Measurements from ENCODE around the gene ARHGAP26.

DNA sequence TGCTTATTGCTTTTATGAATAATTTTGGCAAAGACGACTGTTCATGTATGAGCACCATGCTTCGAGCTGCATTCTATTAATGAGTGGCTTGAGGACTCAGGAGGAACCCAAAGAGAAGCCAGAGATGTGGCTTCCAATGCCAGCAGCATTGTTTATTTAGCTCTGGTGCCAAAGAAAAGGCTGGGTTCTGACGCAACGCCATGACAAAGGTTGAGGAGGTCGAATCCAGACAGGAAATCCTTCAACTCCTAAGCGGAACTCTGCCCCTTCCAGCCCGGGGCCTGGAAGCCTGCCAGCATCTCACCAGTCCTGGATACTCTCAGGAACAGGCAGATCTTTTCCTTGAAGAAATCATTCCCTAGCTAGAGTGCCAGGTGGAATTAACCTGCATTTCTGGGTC, 104.4 kb downstream of the ARHGAP26 start:
- TF ChIP-seq EZH2phosphoT487 (IDR thresholded peaks at IDR 0.05; ENCODE audit: unreplicated experiment), result no peak
- TF ChIP-seq, protein P1, sequence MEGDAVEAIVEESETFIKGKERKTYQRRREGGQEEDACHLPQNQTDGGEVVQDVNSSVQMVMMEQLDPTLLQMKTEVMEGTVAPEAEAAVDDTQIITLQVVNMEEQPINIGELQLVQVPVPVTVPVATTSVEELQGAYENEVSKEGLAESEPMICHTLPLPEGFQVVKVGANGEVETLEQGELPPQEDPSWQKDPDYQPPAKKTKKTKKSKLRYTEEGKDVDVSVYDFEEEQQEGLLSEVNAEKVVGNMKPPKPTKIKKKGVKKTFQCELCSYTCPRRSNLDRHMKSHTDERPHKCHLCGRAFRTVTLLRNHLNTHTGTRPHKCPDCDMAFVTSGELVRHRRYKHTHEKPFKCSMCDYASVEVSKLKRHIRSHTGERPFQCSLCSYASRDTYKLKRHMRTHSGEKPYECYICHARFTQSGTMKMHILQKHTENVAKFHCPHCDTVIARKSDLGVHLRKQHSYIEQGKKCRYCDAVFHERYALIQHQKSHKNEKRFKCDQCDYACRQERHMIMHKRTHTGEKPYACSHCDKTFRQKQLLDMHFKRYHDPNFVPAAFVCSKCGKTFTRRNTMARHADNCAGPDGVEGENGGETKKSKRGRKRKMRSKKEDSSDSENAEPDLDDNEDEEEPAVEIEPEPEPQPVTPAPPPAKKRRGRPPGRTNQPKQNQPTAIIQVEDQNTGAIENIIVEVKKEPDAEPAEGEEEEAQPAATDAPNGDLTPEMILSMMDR (conservative IDR thresholded peaks at IDR 0.05; ENCODE audit: low read depth in 2 of 2), result no peak
- TF ChIP-seq, protein P2, sequence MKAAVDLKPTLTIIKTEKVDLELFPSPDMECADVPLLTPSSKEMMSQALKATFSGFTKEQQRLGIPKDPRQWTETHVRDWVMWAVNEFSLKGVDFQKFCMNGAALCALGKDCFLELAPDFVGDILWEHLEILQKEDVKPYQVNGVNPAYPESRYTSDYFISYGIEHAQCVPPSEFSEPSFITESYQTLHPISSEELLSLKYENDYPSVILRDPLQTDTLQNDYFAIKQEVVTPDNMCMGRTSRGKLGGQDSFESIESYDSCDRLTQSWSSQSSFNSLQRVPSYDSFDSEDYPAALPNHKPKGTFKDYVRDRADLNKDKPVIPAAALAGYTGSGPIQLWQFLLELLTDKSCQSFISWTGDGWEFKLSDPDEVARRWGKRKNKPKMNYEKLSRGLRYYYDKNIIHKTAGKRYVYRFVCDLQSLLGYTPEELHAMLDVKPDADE (IDR thresholded peaks at IDR 0.05), result no peak
- TF ChIP-seq, protein P3, sequence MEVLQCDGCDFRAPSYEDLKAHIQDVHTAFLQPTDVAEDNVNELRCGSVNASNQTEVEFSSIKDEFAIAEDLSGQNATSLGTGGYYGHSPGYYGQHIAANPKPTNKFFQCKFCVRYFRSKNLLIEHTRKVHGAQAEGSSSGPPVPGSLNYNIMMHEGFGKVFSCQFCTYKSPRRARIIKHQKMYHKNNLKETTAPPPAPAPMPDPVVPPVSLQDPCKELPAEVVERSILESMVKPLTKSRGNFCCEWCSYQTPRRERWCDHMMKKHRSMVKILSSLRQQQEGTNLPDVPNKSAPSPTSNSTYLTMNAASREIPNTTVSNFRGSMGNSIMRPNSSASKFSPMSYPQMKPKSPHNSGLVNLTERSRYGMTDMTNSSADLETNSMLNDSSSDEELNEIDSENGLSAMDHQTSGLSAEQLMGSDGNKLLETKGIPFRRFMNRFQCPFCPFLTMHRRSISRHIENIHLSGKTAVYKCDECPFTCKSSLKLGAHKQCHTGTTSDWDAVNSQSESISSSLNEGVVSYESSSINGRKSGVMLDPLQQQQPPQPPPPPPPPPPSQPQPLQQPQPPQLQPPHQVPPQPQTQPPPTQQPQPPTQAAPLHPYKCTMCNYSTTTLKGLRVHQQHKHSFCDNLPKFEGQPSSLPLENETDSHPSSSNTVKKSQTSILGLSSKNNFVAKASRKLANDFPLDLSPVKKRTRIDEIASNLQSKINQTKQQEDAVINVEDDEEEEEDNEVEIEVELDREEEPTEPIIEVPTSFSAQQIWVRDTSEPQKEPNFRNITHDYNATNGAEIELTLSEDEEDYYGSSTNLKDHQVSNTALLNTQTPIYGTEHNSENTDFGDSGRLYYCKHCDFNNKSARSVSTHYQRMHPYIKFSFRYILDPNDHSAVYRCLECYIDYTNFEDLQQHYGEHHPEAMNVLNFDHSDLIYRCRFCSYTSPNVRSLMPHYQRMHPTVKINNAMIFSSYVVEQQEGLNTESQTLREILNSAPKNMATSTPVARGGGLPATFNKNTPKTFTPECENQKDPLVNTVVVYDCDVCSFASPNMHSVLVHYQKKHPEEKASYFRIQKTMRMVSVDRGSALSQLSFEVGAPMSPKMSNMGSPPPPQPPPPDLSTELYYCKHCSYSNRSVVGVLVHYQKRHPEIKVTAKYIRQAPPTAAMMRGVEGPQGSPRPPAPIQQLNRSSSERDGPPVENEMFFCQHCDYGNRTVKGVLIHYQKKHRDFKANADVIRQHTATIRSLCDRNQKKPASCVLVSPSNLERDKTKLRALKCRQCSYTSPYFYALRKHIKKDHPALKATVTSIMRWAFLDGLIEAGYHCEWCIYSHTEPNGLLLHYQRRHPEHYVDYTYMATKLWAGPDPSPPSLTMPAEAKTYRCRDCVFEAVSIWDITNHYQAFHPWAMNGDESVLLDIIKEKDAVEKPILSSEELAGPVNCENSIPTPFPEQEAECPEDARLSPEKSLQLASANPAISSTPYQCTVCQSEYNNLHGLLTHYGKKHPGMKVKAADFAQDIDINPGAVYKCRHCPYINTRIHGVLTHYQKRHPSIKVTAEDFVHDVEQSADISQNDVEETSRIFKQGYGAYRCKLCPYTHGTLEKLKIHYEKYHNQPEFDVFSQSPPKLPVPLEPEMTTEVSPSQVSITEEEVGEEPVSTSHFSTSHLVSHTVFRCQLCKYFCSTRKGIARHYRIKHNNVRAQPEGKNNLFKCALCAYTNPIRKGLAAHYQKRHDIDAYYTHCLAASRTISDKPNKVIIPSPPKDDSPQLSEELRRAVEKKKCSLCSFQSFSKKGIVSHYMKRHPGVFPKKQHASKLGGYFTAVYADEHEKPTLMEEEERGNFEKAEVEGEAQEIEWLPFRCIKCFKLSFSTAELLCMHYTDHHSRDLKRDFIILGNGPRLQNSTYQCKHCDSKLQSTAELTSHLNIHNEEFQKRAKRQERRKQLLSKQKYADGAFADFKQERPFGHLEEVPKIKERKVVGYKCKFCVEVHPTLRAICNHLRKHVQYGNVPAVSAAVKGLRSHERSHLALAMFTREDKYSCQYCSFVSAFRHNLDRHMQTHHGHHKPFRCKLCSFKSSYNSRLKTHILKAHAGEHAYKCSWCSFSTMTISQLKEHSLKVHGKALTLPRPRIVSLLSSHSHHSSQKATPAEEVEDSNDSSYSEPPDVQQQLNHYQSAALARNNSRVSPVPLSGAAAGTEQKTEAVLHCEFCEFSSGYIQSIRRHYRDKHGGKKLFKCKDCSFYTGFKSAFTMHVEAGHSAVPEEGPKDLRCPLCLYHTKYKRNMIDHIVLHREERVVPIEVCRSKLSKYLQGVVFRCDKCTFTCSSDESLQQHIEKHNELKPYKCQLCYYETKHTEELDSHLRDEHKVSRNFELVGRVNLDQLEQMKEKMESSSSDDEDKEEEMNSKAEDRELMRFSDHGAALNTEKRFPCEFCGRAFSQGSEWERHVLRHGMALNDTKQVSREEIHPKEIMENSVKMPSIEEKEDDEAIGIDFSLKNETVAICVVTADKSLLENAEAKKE (CRISPR knock-in tag; IDR thresholded peaks at IDR 0.05), result no peak

Data from GM23338 (cell line).